CD8-positive, alpha-beta memory T cell (primary cell): Measurements from ENCODE around the gene RPL22L1. TPM values are rescaled to one million over a fixed set of nuclear protein-coding genes. Genes with fewer than 3 reads are reported as not detected.
A peak's percentile ranks its signal among the peaks of the same experiment; 100 is the strongest.
"Not testable (repeated sequence)": the region's sequence is repeated elsewhere in the genome, so short reads cannot be mapped to it uniquely, and the experiment has no call there.

Experiments
- CTCF ChIA-PET: fragments of 350-600 bp; sonication (Branson Sonifier 250); formaldehyde crosslinking; loops from one replicate; lab custom pipeline; 2021; ENCODE audit warnings: antibody characterized with exemption; lab: Charles Lee
- POLR2A ChIA-PET: fragments of 350-600 bp; sonication (Branson Sonifier 250); formaldehyde crosslinking; loops from one replicate; lab custom pipeline; 2021; ENCODE audit warnings: antibody characterized with exemption; lab: Charles Lee
- DNase-seq, 5 donors: peaks; one replicate each; pipeline versions ENCODE4 v3.0.0 to v3.0.0-alpha.2; 2020 to 2022; ENCODE audit warnings: mixed read lengths in 1 of 5
- H3K27ac ChIP-seq: one replicate; pipeline ENCODE4 v1.7.0; 2013; ENCODE audit warnings: low read depth, mild to moderate bottlenecking, low read length, moderate library complexity
- H3K27me3 ChIP-seq: 2 replicates; pipeline ENCODE4 v1.7.0; 2013; ENCODE audit warnings: low read length, mild to moderate bottlenecking; ENCODE audit not compliant: insufficient read depth, poor library complexity, severe bottlenecking
- H3K36me3 ChIP-seq: 2 replicates; pipeline ENCODE4 v1.7.0; 2013; ENCODE audit warnings: mild to moderate bottlenecking, low read length, moderate library complexity; ENCODE audit not compliant: insufficient read depth
- H3K4me1 ChIP-seq: 2 replicates; pipeline ENCODE4 v1.7.0; 2013; ENCODE audit warnings: mild to moderate bottlenecking, low read length, moderate library complexity; ENCODE audit not compliant: insufficient read depth
- H3K4me3 ChIP-seq: 2 replicates; pipeline ENCODE4 v1.7.0; 2013; ENCODE audit warnings: mild to moderate bottlenecking, low read length
- H3K9me3 ChIP-seq: 2 replicates; pipeline ENCODE4 v1.7.0; 2013; ENCODE audit warnings: mild to moderate bottlenecking, low read length
- H3K27ac Mint-ChIP-seq, 8 donors: one replicate each; pipeline ENCODE4 v1.8.0; 2020 to 2021; ENCODE audit warnings: mixed read lengths in 8 of 8, mild to moderate bottlenecking in 6 of 8, inconsistent platforms in 3 of 8, moderate library complexity in 3 of 8
- H3K27me3 Mint-ChIP-seq, 2 donors: one replicate each; pipeline ENCODE4 v1.8.0; 2020 to 2021; ENCODE audit warnings: mixed read lengths in 2 of 2, mild to moderate bottlenecking in 1 of 2, moderate library complexity in 1 of 2
- H3K36me3 Mint-ChIP-seq, 3 donors: one replicate each; pipeline ENCODE4 v1.8.0; 2020 to 2021; ENCODE audit warnings: mixed read lengths in 3 of 3, inconsistent platforms in 1 of 3, mild to moderate bottlenecking in 1 of 3
- H3K4me1 Mint-ChIP-seq, 3 donors: one replicate each; pipeline ENCODE4 v1.8.0; 2020 to 2021; ENCODE audit warnings: mixed read lengths in 3 of 3, inconsistent platforms in 1 of 3, mild to moderate bottlenecking in 1 of 3
- H3K4me3 Mint-ChIP-seq, 7 donors: one replicate each; pipeline ENCODE4 v1.8.0; 2020 to 2021; ENCODE audit warnings: mixed read lengths in 7 of 7, mild to moderate bottlenecking in 6 of 7, moderate library complexity in 4 of 7, inconsistent platforms in 2 of 7
- H3K9me3 Mint-ChIP-seq, 5 donors: one replicate each; pipeline ENCODE4 v1.8.0; 2020 to 2022; ENCODE audit warnings: mixed read lengths in 5 of 5, mild to moderate bottlenecking in 3 of 5, moderate library complexity in 2 of 5, inconsistent platforms in 1 of 5
- polyA plus RNA-seq: library from polyadenylated mRNA; unstranded; fragments of 300-500 nt; fragmentation: Illumina TruSeq; gene quantifications from one replicate; pipeline ENCODE4 v1.2.3, GENCODE V29; 2021
- total RNA-seq, 2 experiments: library from RNA; stranded (reverse); gene quantifications; one replicate each; pipeline ENCODE4 v1.2.3, GENCODE V29; 2021

Gene RPL22L1
- total and polyA plus RNA-seq, 3 experiments from 2014 or later, result 42.9 to 228 (median 217) TPM

GRCh38 chr3:170839518-170840100 is 30.4 kb downstream of the RPL22L1 start:
- H3K27me3 ChIP-seq, result no peaks in the 10 kb centered on the region
- no peak for DNase-seq
- no peak overlapping the region for H3K27ac ChIP-seq
- ChIA-PET POLR2A (no interaction called here), CTCF (no interaction called here)
- no peaks in the 10 kb centered on the region for H3K9me3 ChIP-seq
- no peak overlapping the region for H3K4me3 Mint-ChIP-seq
- H3K4me1 Mint-ChIP-seq, result no peaks in the 10 kb centered on the region
- H3K4me3 ChIP-seq, result no peak overlapping the region
- H3K36me3 Mint-ChIP-seq, result no peaks in the 10 kb centered on the region
- H3K4me1 ChIP-seq, result no peaks in the 10 kb centered on the region
- H3K9me3 Mint-ChIP-seq, result no peaks in the 10 kb centered on the region
- peaks cover 17 to 58% of the 10 kb centered on the region in 2 donors for H3K27me3 Mint-ChIP-seq
- H3K27ac Mint-ChIP-seq, result peak overlapping the region in 1 of 8 donors; percentile 20
- no peaks in the 10 kb centered on the region for H3K36me3 ChIP-seq

GRCh38 chr3:170836491-170836890 is 33.5 kb downstream of the RPL22L1 start:
- H3K27ac ChIP-seq, result no peak overlapping the region
- Mint-ChIP-seq H3K27ac (no peak overlapping the region), H3K27me3 (peaks cover 13 to 69% of the 10 kb centered on the region in 2 donors), H3K4me1 (no peaks in the 10 kb centered on the region), H3K4me3 (no peak overlapping the region), H3K36me3 (no peaks in the 10 kb centered on the region), H3K9me3 (no peaks in the 10 kb centered on the region)
- DNase-seq, result no peak
- no peaks in the 10 kb centered on the region for H3K27me3 ChIP-seq
- H3K9me3 ChIP-seq, result no peaks in the 10 kb centered on the region
- ChIA-PET CTCF (no interaction called here), POLR2A (no interaction called here)
- H3K36me3 ChIP-seq, result no peaks in the 10 kb centered on the region
- H3K4me3 ChIP-seq, result no peak overlapping the region
- H3K4me1 ChIP-seq, result no peaks in the 10 kb centered on the region

GRCh38 chr3:170835336-170835735 is 34.7 kb downstream of the RPL22L1 start:
- CTCF ChIA-PET, result no interaction called here
- no peak overlapping the region for H3K4me3 Mint-ChIP-seq
- POLR2A ChIA-PET, result no interaction called here
- no peaks in the 10 kb centered on the region for H3K36me3 ChIP-seq
- H3K9me3 Mint-ChIP-seq, result no peaks in the 10 kb centered on the region
- H3K27ac ChIP-seq, result no peak overlapping the region
- H3K27me3 ChIP-seq, result no peaks in the 10 kb centered on the region
- H3K9me3 ChIP-seq, result no peaks in the 10 kb centered on the region
- H3K4me1 ChIP-seq, result no peaks in the 10 kb centered on the region
- no peak overlapping the region for H3K4me3 ChIP-seq
- no peak for DNase-seq
- H3K4me1 Mint-ChIP-seq, result no peaks in the 10 kb centered on the region
- no peak overlapping the region for H3K27ac Mint-ChIP-seq
- H3K36me3 Mint-ChIP-seq, result no peaks in the 10 kb centered on the region
- H3K27me3 Mint-ChIP-seq, result peaks cover 14 to 64% of the 10 kb centered on the region in 2 donors

- CTCF ChIA-PET, result no interaction called here
- H3K27me3 ChIP-seq, result peaks cover 4% of the 10 kb centered on the region
- no peak overlapping the region for H3K4me3 ChIP-seq
- Mint-ChIP-seq H3K9me3 (no peaks in the 10 kb centered on the region), H3K4me3 (no peak overlapping the region), H3K27ac (no peak overlapping the region), H3K4me1 (peaks cover 7 to 8% (median 8%) of the 10 kb centered on the region in 3 donors), H3K36me3 (no peaks in the 10 kb centered on the region), H3K27me3 (peaks cover 9 to 51% of the 10 kb centered on the region in 2 donors)
- no peaks in the 10 kb centered on the region for H3K36me3 ChIP-seq
- POLR2A ChIA-PET, result no interaction called here
- H3K9me3 ChIP-seq, result no peaks in the 10 kb centered on the region
- no peak overlapping the region for H3K27ac ChIP-seq
- no peaks in the 10 kb centered on the region for H3K4me1 ChIP-seq
- no peak for DNase-seq
These were observed 39.4 kb downstream of the RPL22L1 start for GRCh38 chr3:170830580-170830979.

GRCh38 chr3:170829546-170830272 is 40.3 kb downstream of the RPL22L1 start:
- ChIA-PET CTCF (no interaction called here), POLR2A (no interaction called here)
- no peaks in the 10 kb centered on the region for H3K9me3 ChIP-seq
- H3K27me3 ChIP-seq, result peaks cover 4% of the 10 kb centered on the region
- Mint-ChIP-seq H3K27me3 (peaks cover 1 to 43% of the 10 kb centered on the region in 2 donors), H3K36me3 (no peaks in the 10 kb centered on the region), H3K27ac (peak overlapping the region in 1 of 8 donors; percentile 50), H3K9me3 (no peaks in the 10 kb centered on the region), H3K4me1 (peaks cover 7 to 8% (median 8%) of the 10 kb centered on the region in 3 donors), H3K4me3 (no peak overlapping the region)
- H3K4me3 ChIP-seq, result no peak overlapping the region
- no peaks in the 10 kb centered on the region for H3K36me3 ChIP-seq
- no peak overlapping the region for H3K27ac ChIP-seq
- no peak for DNase-seq
- no peaks in the 10 kb centered on the region for H3K4me1 ChIP-seq

GRCh38 chr3:170826047-170826446 is 43.9 kb downstream of the RPL22L1 start:
- POLR2A ChIA-PET, result no interaction called here
- H3K4me3 ChIP-seq, result no peak overlapping the region
- peaks cover 4% of the 10 kb centered on the region for H3K27me3 ChIP-seq
- DNase-seq, result no peak
- H3K4me1 ChIP-seq, result no peaks in the 10 kb centered on the region
- H3K27ac ChIP-seq, result no peak overlapping the region
- CTCF ChIA-PET, result no interaction called here
- Mint-ChIP-seq H3K36me3 (no peaks in the 10 kb centered on the region), H3K27ac (no peak overlapping the region), H3K9me3 (no peaks in the 10 kb centered on the region), H3K4me1 (peaks cover 7 to 8% (median 8%) of the 10 kb centered on the region in 3 donors), H3K4me3 (no peak overlapping the region), H3K27me3 (peaks cover 7 to 32% of the 10 kb centered on the region in 2 donors)
- no peaks in the 10 kb centered on the region for H3K36me3 ChIP-seq
- no peaks in the 10 kb centered on the region for H3K9me3 ChIP-seq

GRCh38 chr3:170823562-170823961 is 46.4 kb downstream of the RPL22L1 start:
- H3K27ac ChIP-seq, H3K9me3 ChIP-seq, H3K27me3 ChIP-seq, POLR2A ChIA-PET, H3K36me3 Mint-ChIP-seq, H3K27ac Mint-ChIP-seq, CTCF ChIA-PET, H3K4me3 Mint-ChIP-seq, H3K36me3 ChIP-seq, DNase-seq, H3K4me1 Mint-ChIP-seq, H3K4me3 ChIP-seq, H3K4me1 ChIP-seq, H3K9me3 Mint-ChIP-seq: not testable (repeated sequence)
- peaks cover 6 to 35% of the 10 kb centered on the region in 2 donors for H3K27me3 Mint-ChIP-seq

- DNase-seq, CTCF ChIA-PET, H3K4me3 Mint-ChIP-seq, H3K36me3 ChIP-seq, H3K4me1 Mint-ChIP-seq, H3K9me3 ChIP-seq, POLR2A ChIA-PET, H3K9me3 Mint-ChIP-seq, H3K4me3 ChIP-seq, H3K36me3 Mint-ChIP-seq, H3K4me1 ChIP-seq, H3K27me3 ChIP-seq, H3K27ac ChIP-seq, H3K27ac Mint-ChIP-seq: not testable (repeated sequence)
- H3K27me3 Mint-ChIP-seq, result peaks cover 7 to 35% of the 10 kb centered on the region in 2 donors
These were observed 51.7 kb downstream of the RPL22L1 start for GRCh38 chr3:170818325-170818724.
